ENCODE measurements around the gene ARHGEF28.

DNA sequence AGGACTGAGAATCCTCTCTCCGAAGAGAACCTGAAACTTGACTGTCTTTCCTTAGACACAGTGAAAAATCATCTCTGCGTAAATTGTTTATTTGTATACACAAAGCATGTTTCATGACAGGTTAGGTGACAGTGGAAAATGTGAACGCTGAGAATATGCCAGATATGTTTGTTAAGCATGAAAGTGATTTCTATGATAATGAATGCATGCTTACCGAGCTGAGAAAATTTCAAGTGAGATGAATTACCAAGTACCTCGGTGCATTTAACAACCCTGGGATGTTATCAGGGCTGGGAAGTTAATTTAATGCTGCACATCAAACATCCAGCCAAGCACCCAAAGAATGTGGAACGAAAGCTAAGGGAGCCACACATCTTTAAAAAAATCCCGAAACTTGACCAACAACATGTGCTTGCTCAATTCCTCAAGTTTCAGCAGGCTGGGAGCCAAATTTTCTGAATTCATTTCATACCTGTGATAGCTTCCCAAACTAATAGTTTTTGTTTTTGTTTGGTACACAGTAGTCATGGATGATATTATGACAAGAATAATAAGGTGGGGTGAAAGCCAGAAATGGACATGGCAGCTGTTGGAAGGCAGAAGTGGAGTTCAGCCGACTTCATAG lies 336.9 kb downstream of the ARHGEF28 start:
- TF ChIP-seq CTCF (IDR thresholded peaks at IDR 0.05) = no peak
- no peak for TF ChIP-seq POLR2A (IDR thresholded peaks at IDR 0.05)

All from right lobe of liver (tissue), 4 donors.